ENCODE results near the gene MYO1B. TPM values are rescaled to one million over a fixed set of nuclear protein-coding genes. Genes with fewer than 3 reads are reported as not detected.

Gene MYO1B
- total and polyA plus RNA-seq, 7 donors: 6.2 to 37.1 (median 13.8) TPM

DNA sequence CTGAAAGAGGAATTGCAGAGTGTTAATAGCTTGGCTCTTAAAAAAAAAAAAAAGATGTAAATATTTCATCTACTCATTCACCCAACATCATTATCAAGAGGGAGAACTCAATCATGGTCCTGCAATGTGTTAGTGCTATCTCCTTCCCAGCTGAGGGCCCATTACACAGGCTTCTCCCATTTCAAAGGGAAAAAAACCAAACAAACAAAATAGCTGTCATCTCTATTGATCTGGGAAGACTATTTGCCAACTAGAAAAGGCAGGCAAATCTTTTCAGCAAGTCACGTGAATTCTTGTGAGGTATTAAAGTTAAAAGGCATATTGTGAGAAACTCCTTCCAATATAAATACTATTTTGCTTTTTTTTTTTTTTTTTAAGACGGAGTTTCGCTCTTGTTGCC lies 194.3 kb downstream of the MYO1B start:
- DNase-seq: no peak
- WGBS, 2 donors: 94% methylated on average over 3 of the region's 3 CpGs

DNA sequence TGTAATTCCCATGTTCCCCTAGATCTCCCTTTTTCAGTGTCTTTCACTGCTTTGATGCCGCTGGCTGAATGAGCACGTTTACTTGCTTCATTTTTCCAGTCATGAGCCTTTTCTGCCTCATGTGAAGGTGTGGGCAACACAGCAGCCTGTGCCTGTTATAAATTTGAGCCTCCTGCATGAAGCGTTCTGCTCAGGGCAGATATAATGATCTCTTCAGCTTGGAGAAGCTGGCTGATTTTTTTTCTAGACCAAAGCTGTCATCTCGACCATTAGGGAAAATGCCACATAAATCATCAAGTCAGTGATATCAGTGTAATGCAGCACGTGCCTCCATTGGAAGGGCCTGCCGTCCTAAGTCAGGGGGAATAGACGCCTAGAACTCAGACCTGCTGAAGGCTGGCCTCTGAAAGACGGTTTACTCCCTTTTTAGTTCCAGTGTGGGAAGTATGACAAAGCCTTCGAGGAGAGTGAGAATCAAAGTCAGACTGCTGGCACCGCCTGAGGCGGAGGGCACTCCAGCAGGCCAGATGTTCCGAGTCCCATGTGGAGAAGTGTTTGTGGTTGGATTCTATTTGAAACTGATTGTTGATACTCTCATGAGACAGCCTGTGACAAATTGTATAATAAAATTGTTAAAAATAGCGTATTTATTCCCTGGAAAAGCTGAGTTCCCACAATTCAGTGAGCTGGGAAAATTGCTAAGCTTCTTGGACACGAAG lies 196.5 kb downstream of the MYO1B start:
- H3K27ac ChIP-seq: peak overlapping the region in 1 of 4 donors; percentile 53
- no peaks in the 10 kb centered on the region for H3K36me3 ChIP-seq
- intact Hi-C loops (cut with DNase I): no loop called here
- 74 to 80% methylated on average over 14 of the region's 14 CpGs for WGBS, 2 donors
- H3K27me3 ChIP-seq: no peaks in the 10 kb centered on the region
- H3K4me1 ChIP-seq: no peaks in the 10 kb centered on the region
- DNase-seq: no peak
- no peak for TF ChIP-seq EP300 (IDR thresholded peaks at IDR 0.05)
- TF ChIP-seq POLR2A (IDR thresholded peaks at IDR 0.05): no peak
- TF ChIP-seq, protein P1, sequence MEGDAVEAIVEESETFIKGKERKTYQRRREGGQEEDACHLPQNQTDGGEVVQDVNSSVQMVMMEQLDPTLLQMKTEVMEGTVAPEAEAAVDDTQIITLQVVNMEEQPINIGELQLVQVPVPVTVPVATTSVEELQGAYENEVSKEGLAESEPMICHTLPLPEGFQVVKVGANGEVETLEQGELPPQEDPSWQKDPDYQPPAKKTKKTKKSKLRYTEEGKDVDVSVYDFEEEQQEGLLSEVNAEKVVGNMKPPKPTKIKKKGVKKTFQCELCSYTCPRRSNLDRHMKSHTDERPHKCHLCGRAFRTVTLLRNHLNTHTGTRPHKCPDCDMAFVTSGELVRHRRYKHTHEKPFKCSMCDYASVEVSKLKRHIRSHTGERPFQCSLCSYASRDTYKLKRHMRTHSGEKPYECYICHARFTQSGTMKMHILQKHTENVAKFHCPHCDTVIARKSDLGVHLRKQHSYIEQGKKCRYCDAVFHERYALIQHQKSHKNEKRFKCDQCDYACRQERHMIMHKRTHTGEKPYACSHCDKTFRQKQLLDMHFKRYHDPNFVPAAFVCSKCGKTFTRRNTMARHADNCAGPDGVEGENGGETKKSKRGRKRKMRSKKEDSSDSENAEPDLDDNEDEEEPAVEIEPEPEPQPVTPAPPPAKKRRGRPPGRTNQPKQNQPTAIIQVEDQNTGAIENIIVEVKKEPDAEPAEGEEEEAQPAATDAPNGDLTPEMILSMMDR (IDR thresholded peaks at IDR 0.05): no peak
- H3K9me3 ChIP-seq: no peaks in the 10 kb centered on the region
- H3K4me3 ChIP-seq: no peak overlapping the region

More for the DNA sequence above, 194.3 kb downstream of the MYO1B start:
- intact Hi-C loops (cut with DNase I): no loop called here
- H3K36me3 ChIP-seq: no peaks in the 10 kb centered on the region
- no peak overlapping the region for H3K4me3 ChIP-seq
- H3K9me3 ChIP-seq: no peaks in the 10 kb centered on the region
- no peaks in the 10 kb centered on the region for H3K4me1 ChIP-seq
- H3K27me3 ChIP-seq: no peaks in the 10 kb centered on the region
- TF ChIP-seq EP300 (IDR thresholded peaks at IDR 0.05): no peak
- no peak overlapping the region for H3K27ac ChIP-seq

DNA sequence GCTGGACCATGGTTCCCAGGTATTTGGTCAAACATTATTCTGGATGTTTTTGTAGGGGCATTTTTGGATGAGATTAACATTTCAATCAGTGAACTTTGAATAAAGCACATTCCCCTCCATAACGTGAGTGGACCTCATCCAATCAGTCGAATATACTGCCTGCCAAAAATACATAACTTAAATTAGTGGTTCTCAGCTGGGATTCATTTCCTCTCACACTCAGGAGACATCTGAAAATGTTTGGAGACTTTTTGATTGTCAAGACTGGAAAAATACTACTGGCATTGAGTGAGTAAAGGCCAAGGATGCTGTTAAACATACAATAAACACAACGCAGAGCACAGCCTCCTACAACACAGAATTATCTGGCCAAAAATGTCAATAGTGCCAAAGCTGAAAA lies 198.2 kb downstream of the MYO1B start:
- Histone ChIP-seq H3K4me3 (no peak overlapping the region), H3K9me3 (no peaks in the 10 kb centered on the region), H3K27ac (no peak overlapping the region), H3K36me3 (no peaks in the 10 kb centered on the region), H3K4me1 (no peaks in the 10 kb centered on the region), H3K27me3 (no peaks in the 10 kb centered on the region)
- intact Hi-C loops (cut with DNase I): no loop called here
- WGBS, 2 donors: 71 to 79% methylated on average over 3 of the region's 3 CpGs
- DNase-seq: no peak
- TF ChIP-seq, protein P1 (IDR thresholded peaks at IDR 0.05): no peak
- TF ChIP-seq POLR2A (IDR thresholded peaks at IDR 0.05): no peak
- TF ChIP-seq EP300 (IDR thresholded peaks at IDR 0.05): no peak
- no peak for TF ChIP-seq POLR2AphosphoS5 (IDR thresholded peaks at IDR 0.05)

DNA sequence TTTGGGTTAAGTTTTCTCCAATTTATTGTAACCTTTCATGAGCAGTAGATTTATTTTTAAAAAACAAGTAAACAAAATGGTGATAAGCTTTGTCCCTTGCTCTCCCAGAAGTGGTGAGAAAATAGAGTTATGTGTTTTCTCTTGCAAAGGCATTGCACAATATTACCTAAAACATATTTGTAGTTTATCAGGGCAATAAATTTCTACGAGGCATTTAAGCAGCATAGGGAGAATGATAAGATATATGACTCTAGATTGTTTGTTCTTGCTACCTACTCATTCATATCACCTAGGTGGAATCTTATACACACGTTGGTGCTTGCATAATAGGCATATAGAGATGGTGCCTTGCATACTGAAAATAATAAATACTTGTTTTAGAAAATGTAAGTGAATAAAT lies 201.7 kb downstream of the MYO1B start:
- H3K4me3 ChIP-seq: no peak overlapping the region
- H3K27ac ChIP-seq: no peak overlapping the region
- DNase-seq: no peak
- intact Hi-C loops (cut with DNase I): no loop called here
- 17 to 66% methylated on average over 2 of the region's 2 CpGs for WGBS, 2 donors
- TF ChIP-seq, protein P1 (IDR thresholded peaks at IDR 0.05): no peak
- no peak for TF ChIP-seq EP300 (IDR thresholded peaks at IDR 0.05)
- no peak for TF ChIP-seq POLR2AphosphoS5 (IDR thresholded peaks at IDR 0.05)
- TF ChIP-seq POLR2A (IDR thresholded peaks at IDR 0.05): no peak
- H3K9me3 ChIP-seq: no peaks in the 10 kb centered on the region
- no peaks in the 10 kb centered on the region for H3K36me3 ChIP-seq
- H3K27me3 ChIP-seq: no peaks in the 10 kb centered on the region
- no peaks in the 10 kb centered on the region for H3K4me1 ChIP-seq

DNA sequence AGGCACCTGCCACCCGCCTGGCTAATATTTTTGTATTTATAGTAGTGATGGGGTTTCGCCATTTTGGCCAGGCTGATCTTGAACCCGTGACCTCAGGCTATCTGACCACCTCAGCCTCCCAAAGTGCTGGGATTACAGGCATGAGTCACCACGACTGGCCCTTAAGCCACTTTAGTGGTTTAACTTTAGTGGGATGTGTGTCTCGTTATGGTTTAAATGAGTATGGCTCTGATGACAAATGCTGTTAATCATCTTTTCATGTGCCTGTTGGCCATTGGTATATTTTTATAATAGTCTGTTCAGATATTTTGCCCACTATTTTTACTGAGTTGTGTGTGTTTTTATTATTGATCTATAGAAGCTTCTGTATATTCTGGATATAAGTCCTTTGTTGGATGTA lies 205.9 kb downstream of the MYO1B start:
- intact Hi-C loops (cut with DNase I): no loop called here
- Histone ChIP-seq H3K9me3 (no peaks in the 10 kb centered on the region), H3K36me3 (no peaks in the 10 kb centered on the region), H3K4me1 (no peaks in the 10 kb centered on the region), H3K27me3 (no peaks in the 10 kb centered on the region), H3K27ac (no peak overlapping the region), H3K4me3 (no peak overlapping the region)
- TF ChIP-seq POLR2AphosphoS5 (IDR thresholded peaks at IDR 0.05): no peak
- no peak for TF ChIP-seq EP300 (IDR thresholded peaks at IDR 0.05)
- TF ChIP-seq POLR2A (IDR thresholded peaks at IDR 0.05): no peak
- TF ChIP-seq, protein P1 (IDR thresholded peaks at IDR 0.05): no peak
- WGBS, 2 donors: 92 to 93% methylated on average over 5 of the region's 5 CpGs
- no peak for DNase-seq

All from sigmoid colon (tissue), 7 donors.